ENCODE results near the gene CD180.

CD180 gene

DNA sequence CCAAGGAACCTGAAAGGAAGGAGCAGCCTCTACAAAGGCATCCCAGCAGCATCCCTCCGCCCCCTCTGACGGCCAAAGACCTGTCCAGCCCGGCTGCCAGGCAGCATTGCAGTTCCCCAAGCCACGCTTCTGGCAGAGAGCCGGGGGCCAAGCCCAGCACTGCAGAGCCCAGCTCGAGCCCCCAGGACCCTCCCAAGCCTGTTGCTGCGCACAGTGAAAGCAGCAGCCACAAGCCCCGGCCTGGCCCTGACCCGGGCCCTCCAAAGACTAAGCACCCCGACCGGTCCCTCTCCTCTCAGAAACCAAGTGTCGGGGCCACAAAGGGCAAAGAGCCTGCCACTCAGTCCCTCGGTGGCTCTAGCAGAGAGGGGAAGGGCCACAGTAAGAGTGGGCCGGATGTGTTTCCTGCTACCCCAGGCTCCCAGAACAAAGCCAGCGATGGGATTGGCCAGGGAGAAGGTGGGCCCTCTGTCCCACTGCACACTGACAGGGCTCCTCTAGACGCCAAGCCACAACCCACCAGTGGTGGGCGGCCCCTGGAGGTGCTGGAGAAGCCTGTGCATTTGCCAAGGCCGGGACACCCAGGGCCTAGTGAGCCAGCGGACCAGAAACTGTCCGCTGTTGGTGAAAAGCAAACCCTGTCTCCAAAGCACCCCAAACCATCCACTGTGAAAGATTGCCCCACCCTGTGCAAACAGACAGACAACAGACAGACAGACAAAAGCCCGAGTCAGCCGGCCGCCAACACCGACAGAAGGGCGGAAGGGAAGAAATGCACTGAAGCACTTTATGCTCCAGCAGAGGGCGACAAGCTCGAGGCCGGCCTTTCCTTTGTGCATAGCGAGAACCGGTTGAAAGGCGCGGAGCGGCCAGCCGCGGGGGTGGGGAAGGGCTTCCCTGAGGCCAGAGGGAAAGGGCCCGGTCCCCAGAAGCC, 30.8 kb downstream of the CD180 start:
- CTCF ChIA-PET = interaction anchor here (0.6 to 18.0 kb wide), 17 partner anchors 8 to 1106 kb away, joined by 3 to 374 read pairs (median 4); partner anchors contain the start of gene CD180
- Histone ChIP-seq H3K4me1 (ENCODE audit: control extremely low read depth in 1 of 4, control insufficient read depth in 4 of 4, insufficient read depth in 4 of 4, low read length in 3 of 4) (peaks cover 0 to 17% (median 14%) of the 10 kb centered on the region in 4 experiments), H3K27me3 (replicated peaks in 2 of 5; ENCODE audit: control insufficient read depth in 4 of 5, insufficient read depth in 5 of 5, low read length in 4 of 5) (no peaks in the 10 kb centered on the region), H3K36me3 (ENCODE audit: control insufficient read depth in 4 of 4, insufficient read depth in 4 of 4, low read length in 3 of 4) (peaks cover 3 to 44% (median 29%) of the 10 kb centered on the region in 4 experiments), H3K4me3 (ENCODE audit: control insufficient read depth in 1 of 7, extremely low read depth in 1 of 7, insufficient read depth in 4 of 7, low read depth in 2 of 7, low read length in 6 of 7) (peak overlapping the region in 5 of 7 experiments; percentile 26 to 71 (median 59)), H3K9me3 (ENCODE audit: control extremely low read depth in 1 of 5, control insufficient read depth in 4 of 5, insufficient read depth in 2 of 5, low read depth in 1 of 5, low read length in 4 of 5) (no peaks in the 10 kb centered on the region), H3K27ac (ENCODE audit: insufficient read depth in 1 of 2, low read depth in 1 of 2, low read length in 2 of 2, poor library complexity in 1 of 2, severe bottlenecking in 2 of 2) (peak overlapping the region; percentile 13 to 71)
- peak; percentile 80 to 90 (median 88) for DNase-seq
- 42% methylated on average over 33 of the region's 36 CpGs for WGBS (ENCODE audit: insufficient coverage)
- POLR2A ChIA-PET = interaction anchor here (0.6 to 1.9 kb wide), 4 partner anchors 28 to 168 kb away, joined by 3 to 8 read pairs (median 4); no protein-coding TSS in a partner anchor

DNA sequence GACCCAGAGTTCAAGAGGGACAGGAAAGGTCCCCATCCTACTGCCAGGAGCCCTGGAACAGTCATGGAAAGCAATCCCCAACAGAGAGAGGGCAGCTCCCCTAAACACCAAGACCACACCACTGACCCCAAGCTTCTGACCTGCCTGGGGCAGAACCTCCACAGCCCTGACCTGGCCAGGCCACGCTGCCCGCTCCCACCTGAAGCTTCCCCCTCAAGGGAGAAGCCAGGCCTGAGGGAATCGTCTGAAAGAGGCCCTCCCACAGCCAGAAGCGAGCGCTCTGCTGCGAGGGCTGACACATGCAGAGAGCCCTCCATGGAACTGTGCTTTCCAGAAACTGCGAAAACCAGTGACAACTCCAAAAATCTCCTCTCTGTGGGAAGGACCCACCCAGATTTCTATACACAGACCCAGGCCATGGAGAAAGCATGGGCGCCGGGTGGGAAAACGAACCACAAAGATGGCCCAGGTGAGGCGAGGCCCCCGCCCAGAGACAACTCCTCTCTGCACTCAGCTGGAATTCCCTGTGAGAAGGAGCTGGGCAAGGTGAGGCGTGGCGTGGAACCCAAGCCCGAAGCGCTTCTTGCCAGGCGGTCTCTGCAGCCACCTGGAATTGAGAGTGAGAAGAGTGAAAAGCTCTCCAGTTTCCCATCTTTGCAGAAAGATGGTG, 31.6 kb downstream of the CD180 start:
- Histone ChIP-seq H3K27ac (ENCODE audit: insufficient read depth in 1 of 2, low read depth in 1 of 2, low read length in 2 of 2, poor library complexity in 1 of 2, severe bottlenecking in 2 of 2) (no peak overlapping the region), H3K27me3 (replicated peaks in 2 of 5; ENCODE audit: control insufficient read depth in 4 of 5, insufficient read depth in 5 of 5, low read length in 4 of 5) (no peaks in the 10 kb centered on the region), H3K4me3 (ENCODE audit: control insufficient read depth in 1 of 7, extremely low read depth in 1 of 7, insufficient read depth in 4 of 7, low read depth in 2 of 7, low read length in 6 of 7) (no peak overlapping the region), H3K9me3 (ENCODE audit: control extremely low read depth in 1 of 5, control insufficient read depth in 4 of 5, insufficient read depth in 2 of 5, low read depth in 1 of 5, low read length in 4 of 5) (no peaks in the 10 kb centered on the region), H3K36me3 (ENCODE audit: control insufficient read depth in 4 of 4, insufficient read depth in 4 of 4, low read length in 3 of 4) (peaks cover 3 to 40% (median 32%) of the 10 kb centered on the region in 4 experiments), H3K4me1 (ENCODE audit: control extremely low read depth in 1 of 4, control insufficient read depth in 4 of 4, insufficient read depth in 4 of 4, low read length in 3 of 4) (peaks cover 0 to 17% (median 14%) of the 10 kb centered on the region in 4 experiments)
- DNase-seq = no peak
- POLR2A ChIA-PET = interaction anchor here (1.9 kb wide), 1 partner anchor 42 kb away, joined by 6 read pairs; no protein-coding TSS in a partner anchor
- CTCF ChIA-PET = interaction anchor here (0.6 to 18.0 kb wide), 8 partner anchors 8 to 1097 kb away, joined by 3 to 374 read pairs (median 8); partner anchors contain the start of gene CD180
- 97% methylated on average over 17 of the region's 17 CpGs for WGBS (ENCODE audit: insufficient coverage)

DNA sequence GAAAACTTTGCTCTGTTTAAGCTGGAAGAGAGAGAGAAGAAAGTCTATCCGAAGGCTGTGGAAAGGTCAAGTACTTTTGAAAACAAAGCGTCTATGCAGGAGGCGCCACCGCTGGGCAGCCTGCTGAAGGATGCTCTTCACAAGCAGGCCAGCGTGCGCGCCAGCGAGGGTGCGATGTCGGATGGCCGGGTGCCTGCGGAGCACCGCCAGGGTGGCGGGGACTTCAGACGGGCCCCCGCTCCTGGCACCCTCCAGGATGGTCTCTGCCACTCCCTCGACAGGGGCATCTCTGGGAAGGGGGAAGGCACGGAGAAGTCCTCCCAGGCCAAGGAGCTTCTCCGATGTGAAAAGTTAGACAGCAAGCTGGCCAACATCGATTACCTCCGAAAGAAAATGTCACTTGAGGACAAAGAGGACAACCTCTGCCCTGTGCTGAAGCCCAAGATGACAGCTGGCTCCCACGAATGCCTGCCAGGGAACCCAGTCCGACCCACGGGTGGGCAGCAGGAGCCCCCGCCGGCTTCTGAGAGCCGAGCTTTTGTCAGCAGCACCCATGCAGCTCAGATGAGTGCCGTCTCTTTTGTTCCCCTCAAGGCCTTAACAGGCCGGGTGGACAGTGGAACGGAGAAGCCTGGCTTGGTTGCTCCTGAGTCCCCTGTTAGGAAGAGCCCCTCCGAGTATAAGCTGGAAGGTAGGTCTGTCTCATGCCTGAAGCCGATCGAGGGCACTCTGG, 32.6 kb downstream of the CD180 start:
- Histone ChIP-seq H3K27ac (ENCODE audit: insufficient read depth in 1 of 2, low read depth in 1 of 2, low read length in 2 of 2, poor library complexity in 1 of 2, severe bottlenecking in 2 of 2) (no peak overlapping the region), H3K4me1 (ENCODE audit: control extremely low read depth in 1 of 4, control insufficient read depth in 4 of 4, insufficient read depth in 4 of 4, low read length in 3 of 4) (peaks cover 0 to 17% (median 14%) of the 10 kb centered on the region in 4 experiments)
- no peak for DNase-seq

DNA sequence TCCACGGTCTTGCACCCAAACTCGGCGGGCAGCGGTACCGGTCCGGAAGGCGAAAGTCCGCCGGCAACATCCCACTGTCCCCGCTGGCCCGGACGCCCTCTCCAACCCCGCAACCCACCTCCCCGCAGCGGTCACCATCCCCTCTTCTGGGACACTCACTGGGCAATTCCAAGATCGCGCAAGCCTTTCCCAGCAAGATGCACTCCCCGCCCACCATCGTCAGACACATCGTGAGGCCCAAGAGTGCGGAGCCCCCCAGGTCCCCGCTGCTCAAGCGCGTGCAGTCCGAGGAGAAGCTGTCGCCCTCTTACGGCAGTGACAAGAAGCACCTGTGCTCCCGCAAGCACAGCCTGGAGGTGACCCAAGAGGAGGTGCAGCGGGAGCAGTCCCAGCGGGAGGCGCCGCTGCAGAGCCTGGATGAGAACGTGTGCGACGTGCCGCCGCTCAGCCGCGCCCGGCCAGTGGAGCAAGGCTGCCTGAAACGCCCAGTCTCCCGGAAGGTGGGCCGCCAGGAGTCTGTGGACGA, 33.3 kb downstream of the CD180 start:
- H3K36me3 ChIP-seq (ENCODE audit: control insufficient read depth in 4 of 4, insufficient read depth in 4 of 4, low read length in 3 of 4) = peaks cover 3 to 40% (median 34%) of the 10 kb centered on the region in 4 experiments
- H3K27me3 ChIP-seq (replicated peaks in 2 of 5; ENCODE audit: control insufficient read depth in 4 of 5, insufficient read depth in 5 of 5, low read length in 4 of 5) = no peaks in the 10 kb centered on the region
- H3K27ac ChIP-seq (ENCODE audit: insufficient read depth in 1 of 2, low read depth in 1 of 2, low read length in 2 of 2, poor library complexity in 1 of 2, severe bottlenecking in 2 of 2) = no peak overlapping the region
- POLR2A ChIA-PET = no interaction called here
- no peaks in the 10 kb centered on the region for H3K9me3 ChIP-seq (ENCODE audit: control extremely low read depth in 1 of 5, control insufficient read depth in 4 of 5, insufficient read depth in 2 of 5, low read depth in 1 of 5, low read length in 4 of 5)
- DNase-seq = no peak
- WGBS (ENCODE audit: insufficient coverage) = 98% methylated on average over 39 of the region's 44 CpGs
- peaks cover 0 to 17% (median 14%) of the 10 kb centered on the region in 4 experiments for H3K4me1 ChIP-seq (ENCODE audit: control extremely low read depth in 1 of 4, control insufficient read depth in 4 of 4, insufficient read depth in 4 of 4, low read length in 3 of 4)
- no peak overlapping the region for H3K4me3 ChIP-seq (ENCODE audit: control insufficient read depth in 1 of 7, extremely low read depth in 1 of 7, insufficient read depth in 4 of 7, low read depth in 2 of 7, low read length in 6 of 7)
- CTCF ChIA-PET = interaction anchor here (0.8 to 18.0 kb wide), 5 partner anchors 9 to 1094 kb away, joined by 3 to 374 read pairs (median 4); partner anchors contain the start of gene CD180

More for the DNA sequence above, 32.6 kb downstream of the CD180 start:
- Histone ChIP-seq H3K9me3 (ENCODE audit: control extremely low read depth in 1 of 5, control insufficient read depth in 4 of 5, insufficient read depth in 2 of 5, low read depth in 1 of 5, low read length in 4 of 5) (no peaks in the 10 kb centered on the region), H3K4me3 (ENCODE audit: control insufficient read depth in 1 of 7, extremely low read depth in 1 of 7, insufficient read depth in 4 of 7, low read depth in 2 of 7, low read length in 6 of 7) (no peak overlapping the region), H3K27me3 (replicated peaks in 2 of 5; ENCODE audit: control insufficient read depth in 4 of 5, insufficient read depth in 5 of 5, low read length in 4 of 5) (no peaks in the 10 kb centered on the region), H3K36me3 (ENCODE audit: control insufficient read depth in 4 of 4, insufficient read depth in 4 of 4, low read length in 3 of 4) (peaks cover 3 to 40% (median 33%) of the 10 kb centered on the region in 4 experiments)
- ChIA-PET CTCF (interaction anchor here (1.0 to 18.0 kb wide), 7 partner anchors 7 to 1098 kb away, joined by 3 to 374 read pairs (median 4); partner anchors contain the start of gene CD180), POLR2A (interaction anchor here (0.5 kb wide), 1 partner anchor 57 kb away, joined by 3 read pairs; no protein-coding TSS in a partner anchor)
- 93% methylated on average over 31 of the region's 33 CpGs for WGBS (ENCODE audit: insufficient coverage)

DNA sequence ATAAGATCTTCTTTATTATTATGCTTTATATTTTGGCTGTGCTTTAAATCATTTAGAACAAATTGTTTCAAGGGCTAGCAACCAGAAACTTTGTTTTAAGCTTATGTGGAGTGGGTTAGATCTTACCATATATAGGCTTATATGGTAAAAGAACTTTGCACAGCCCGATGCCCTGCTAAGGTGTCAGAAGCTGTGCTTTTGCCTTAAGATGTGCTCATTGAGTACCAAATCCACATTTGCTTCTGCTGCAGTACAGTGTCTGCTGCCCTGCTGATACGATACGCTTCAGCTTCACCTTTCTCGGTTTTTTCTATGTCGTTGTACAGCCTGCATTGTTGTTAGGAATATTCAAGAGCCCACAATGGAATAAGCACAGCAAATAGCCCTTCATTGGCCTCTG, 34.8 kb downstream of the CD180 start:
- H3K4me1 ChIP-seq (ENCODE audit: control extremely low read depth in 1 of 4, control insufficient read depth in 4 of 4, insufficient read depth in 4 of 4, low read length in 3 of 4) = peaks cover 0 to 15% (median 13%) of the 10 kb centered on the region in 4 experiments

DNA sequence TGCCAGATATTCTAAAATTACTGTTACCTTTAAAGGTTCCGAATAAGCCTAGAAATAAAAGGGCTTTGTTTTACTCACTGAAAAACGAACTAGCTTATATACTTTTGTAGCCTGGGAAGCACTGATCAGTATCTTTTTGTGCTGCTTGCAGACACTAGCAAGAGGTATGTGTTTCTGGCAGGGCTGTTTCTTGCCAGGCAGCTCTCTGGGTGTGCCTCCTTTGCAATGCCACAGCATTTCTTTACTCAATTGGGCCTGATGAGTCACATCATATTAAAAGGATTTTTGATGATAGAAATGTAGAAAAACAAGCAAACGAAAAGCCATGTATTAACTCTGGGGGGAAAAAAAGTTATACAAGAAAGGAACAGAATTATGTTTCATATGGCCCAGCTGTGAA, 35.6 kb downstream of the CD180 start:
- WGBS (ENCODE audit: insufficient coverage) = 100% methylated on average over 2 of the region's 3 CpGs
- H3K9me3 ChIP-seq (ENCODE audit: control extremely low read depth in 1 of 5, control insufficient read depth in 4 of 5, insufficient read depth in 2 of 5, low read depth in 1 of 5, low read length in 4 of 5) = no peaks in the 10 kb centered on the region
- no peak overlapping the region for H3K4me3 ChIP-seq (ENCODE audit: control insufficient read depth in 1 of 7, extremely low read depth in 1 of 7, insufficient read depth in 4 of 7, low read depth in 2 of 7, low read length in 6 of 7)
- ChIA-PET CTCF (interaction anchor here (1.3 to 18.0 kb wide), 3 partner anchors 14 to 43 kb away, joined by 4 to 374 read pairs (median 5); partner anchors contain the start of gene CD180), POLR2A (no interaction called here)
- no peak for DNase-seq
- H3K27me3 ChIP-seq (replicated peaks in 2 of 5; ENCODE audit: control insufficient read depth in 4 of 5, insufficient read depth in 5 of 5, low read length in 4 of 5) = no peaks in the 10 kb centered on the region
- no peak overlapping the region for H3K27ac ChIP-seq (ENCODE audit: insufficient read depth in 1 of 2, low read depth in 1 of 2, low read length in 2 of 2, poor library complexity in 1 of 2, severe bottlenecking in 2 of 2)
- H3K36me3 ChIP-seq (ENCODE audit: control insufficient read depth in 4 of 4, insufficient read depth in 4 of 4, low read length in 3 of 4) = peaks cover 3 to 46% (median 35%) of the 10 kb centered on the region in 4 experiments
- H3K4me1 ChIP-seq (ENCODE audit: control extremely low read depth in 1 of 4, control insufficient read depth in 4 of 4, insufficient read depth in 4 of 4, low read length in 3 of 4) = peaks cover 0 to 7% (median 5%) of the 10 kb centered on the region in 4 experiments

More for the DNA sequence above, 34.8 kb downstream of the CD180 start:
- no peaks in the 10 kb centered on the region for H3K9me3 ChIP-seq (ENCODE audit: control extremely low read depth in 1 of 5, control insufficient read depth in 4 of 5, insufficient read depth in 2 of 5, low read depth in 1 of 5, low read length in 4 of 5)
- DNase-seq = no peak
- peaks cover 3 to 40% (median 32%) of the 10 kb centered on the region in 4 experiments for H3K36me3 ChIP-seq (ENCODE audit: control insufficient read depth in 4 of 4, insufficient read depth in 4 of 4, low read length in 3 of 4)
- POLR2A ChIA-PET = no interaction called here
- no peak overlapping the region for H3K4me3 ChIP-seq (ENCODE audit: control insufficient read depth in 1 of 7, extremely low read depth in 1 of 7, insufficient read depth in 4 of 7, low read depth in 2 of 7, low read length in 6 of 7)
- H3K27me3 ChIP-seq (replicated peaks in 2 of 5; ENCODE audit: control insufficient read depth in 4 of 5, insufficient read depth in 5 of 5, low read length in 4 of 5) = no peaks in the 10 kb centered on the region
- 98% methylated on average over 5 of the region's 5 CpGs for WGBS (ENCODE audit: insufficient coverage)
- CTCF ChIA-PET = interaction anchor here (0.8 to 18.0 kb wide), 7 partner anchors 11 to 1110 kb away, joined by 3 to 374 read pairs (median 5); partner anchors contain the start of gene CD180
- H3K27ac ChIP-seq (ENCODE audit: insufficient read depth in 1 of 2, low read depth in 1 of 2, low read length in 2 of 2, poor library complexity in 1 of 2, severe bottlenecking in 2 of 2) = no peak overlapping the region

Data from common myeloid progenitor, CD34-positive (primary cell).